PFSK-1 (cell line): Measurements from ENCODE around the gene STH.

Experiments
- FOXP2 ChIP-seq: optimal IDR thresholded peaks from 2 replicates; pipeline ENCODE3; 2011; ENCODE audit warnings: borderline replicate concordance, control low read depth, inconsistent platforms; ENCODE audit not compliant: insufficient read depth; ENCODE audit errors: extremely low read length, extremely low read depth
- POLR2AphosphoS5 ChIP-seq: IDR thresholded peaks from 2 replicates; pipeline ENCODE4 v1.6.1; 2012; ENCODE audit warnings: low read depth, mild to moderate bottlenecking, control low read depth, low read length, moderate library complexity
- REST ChIP-seq, 2 experiments: IDR thresholded peaks; 2 replicates each; pipeline versions ENCODE4 v1.6.1 to v1.8.0; 2011 to 2012; ENCODE audit warnings: low read depth in 2 of 2, low read length in 2 of 2, control low read depth in 1 of 2, inconsistent platforms in 1 of 2, mild to moderate bottlenecking in 1 of 2, moderate library complexity in 1 of 2; ENCODE audit not compliant: insufficient read depth in 1 of 2
- SIN3A ChIP-seq: IDR thresholded peaks from 2 replicates; pipeline ENCODE4 v1.6.1; 2012; ENCODE audit warnings: mild to moderate bottlenecking, low read length, moderate library complexity, borderline replicate concordance; ENCODE audit not compliant: insufficient read depth
- TAF1 ChIP-seq: IDR thresholded peaks from 2 replicates; pipeline ENCODE4 v1.6.1; 2012; ENCODE audit warnings: low read length, control low read depth, borderline replicate concordance; ENCODE audit not compliant: insufficient read depth

DNA sequence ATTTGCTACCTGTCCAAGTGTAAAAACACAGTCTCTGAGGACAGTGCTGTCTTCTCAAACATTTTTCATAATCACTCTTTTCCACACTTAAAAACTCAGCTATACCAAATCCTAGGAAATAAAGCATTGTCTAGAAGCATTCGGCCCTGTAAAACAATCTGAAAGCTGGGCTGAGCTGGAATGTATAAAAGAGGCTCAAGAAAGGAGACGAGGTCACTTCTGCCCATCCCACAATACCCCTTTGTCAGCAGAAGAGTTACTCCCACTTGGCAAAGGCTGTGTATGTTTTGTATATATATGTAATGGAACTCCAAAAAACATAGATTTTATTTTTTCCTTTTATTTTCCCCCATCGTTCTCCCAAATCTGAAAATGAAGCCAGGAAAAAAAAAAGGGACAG, 43.9 kb downstream of the STH start:
- TF ChIP-seq TAF1, result no peak
- no peak for TF ChIP-seq POLR2AphosphoS5
- no peak for TF ChIP-seq SIN3A
- TF ChIP-seq REST (IDR thresholded peaks at IDR 0.05; ENCODE audit: insufficient read depth in 1 of 2, low read depth in 2 of 2, low read length in 2 of 2), result no peak
- no peak for TF ChIP-seq FOXP2
